Amniotic epithelial cell (primary cell): Measurements from ENCODE around the gene TMEM115.

ENCODE experiments used
- DNase-seq: peaks from one replicate; pipeline ENCODE4 v3.0.0-alpha.2; 2010; ENCODE audit warnings: low read depth

TMEM115 gene

DNA sequence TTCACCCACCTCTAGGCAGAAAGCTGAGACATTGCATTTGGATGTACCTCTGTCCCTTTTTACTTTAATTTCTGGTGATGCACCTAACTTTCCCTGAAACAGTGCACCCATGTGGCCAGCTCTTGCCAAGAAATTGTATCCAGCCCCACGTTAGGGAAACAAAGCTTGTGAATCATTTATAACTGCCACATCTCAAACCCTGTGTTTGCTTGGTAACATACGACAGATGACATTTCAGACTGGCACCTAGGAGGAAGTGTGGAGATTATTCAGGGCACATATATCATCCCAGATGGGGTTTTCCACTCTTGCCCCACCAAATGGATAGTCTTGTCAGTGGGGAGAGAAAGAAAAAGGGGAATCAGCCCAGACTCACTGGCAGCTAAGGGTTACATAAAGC lies 6.5 kb downstream of the TMEM115 start:
- no peak for DNase-seq

DNA sequence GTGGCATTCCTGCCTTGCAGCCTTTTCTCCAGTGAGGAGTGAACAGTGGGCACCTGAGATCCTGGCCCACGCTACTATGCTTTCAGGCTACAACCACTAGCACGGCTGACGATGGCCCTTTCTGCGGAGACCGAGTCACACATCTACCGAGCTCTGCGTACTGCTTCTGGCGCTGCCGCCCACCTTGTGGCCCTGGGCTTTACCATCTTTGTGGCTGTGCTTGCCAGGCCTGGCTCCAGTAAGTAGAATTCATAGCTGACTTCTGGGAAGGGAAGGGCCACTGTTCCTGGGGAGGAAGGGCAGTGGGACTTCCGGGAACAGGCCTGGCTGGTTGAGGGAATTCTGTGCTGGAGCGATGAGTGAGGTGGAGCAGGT lies 8.0 kb downstream of the TMEM115 start:
- DNase-seq, result no peak

DNA sequence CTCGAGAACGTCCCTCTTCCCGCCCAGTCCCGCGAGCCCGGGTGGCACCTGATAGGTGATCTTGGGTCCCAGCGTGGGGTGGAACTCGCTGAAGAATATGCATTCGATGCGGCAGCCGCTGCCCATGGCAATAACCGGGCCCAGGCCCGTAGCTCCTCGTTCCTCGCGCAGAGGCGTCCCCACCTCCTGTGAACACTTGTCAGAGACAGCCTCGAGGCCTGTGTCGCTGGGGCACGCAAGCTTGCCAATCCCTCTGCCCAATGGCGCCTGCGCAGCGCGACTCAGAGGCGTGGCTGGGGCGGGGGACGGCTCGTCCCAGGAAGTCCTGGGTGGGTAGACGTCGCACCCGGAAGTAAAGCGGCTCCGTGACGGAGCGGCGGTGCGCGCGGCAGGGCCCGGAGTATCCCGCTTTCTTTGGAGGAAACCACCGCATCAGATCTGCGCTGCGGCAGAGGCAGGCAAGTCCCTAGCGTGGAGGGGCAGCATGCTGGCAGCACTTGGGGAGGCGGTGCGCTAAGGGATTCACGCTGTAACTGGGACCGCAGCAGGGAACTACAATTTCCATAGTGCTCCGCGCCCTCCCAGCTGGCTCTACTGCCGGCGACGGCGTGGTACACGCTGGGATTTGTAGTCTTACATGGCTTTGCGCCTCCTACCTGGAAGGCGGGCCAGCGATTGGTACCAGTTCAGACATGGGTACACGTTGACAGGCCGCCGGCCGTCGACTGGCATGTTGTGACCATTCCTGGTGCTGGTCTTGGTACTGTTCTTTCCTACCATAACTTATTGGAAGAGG lies 8.6 kb downstream of the TMEM115 start, which contains the start of the genes CYB561D2 and NPRL2:
CYB561D2 (plus strand) TSS at position 336 of the 796 bp plus-strand sequence. CDS start 572 bp downstream, outside the sequence.
NPRL2 (minus strand) TSS at position 249 of the 796 bp plus-strand sequence; CDS start at position 126, 123 bp downstream.
- DNase-seq, result peak; percentile 90

DNA sequence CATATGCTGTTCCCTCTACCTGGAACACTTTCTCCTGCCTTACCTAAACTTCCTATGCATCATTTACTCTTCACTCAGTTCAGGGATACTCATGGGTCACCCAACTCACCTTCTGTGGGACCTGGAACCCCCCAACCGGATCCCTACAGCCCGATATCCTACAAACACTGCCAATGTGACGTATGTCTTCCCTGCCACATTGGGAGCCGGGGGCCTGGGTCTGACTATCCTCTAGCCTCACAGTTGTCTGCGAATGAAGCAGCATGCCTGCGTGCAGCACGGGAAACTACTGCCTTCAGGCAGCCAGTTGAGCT lies 9.2 kb downstream of the TMEM115 start:
- no peak for DNase-seq

DNA sequence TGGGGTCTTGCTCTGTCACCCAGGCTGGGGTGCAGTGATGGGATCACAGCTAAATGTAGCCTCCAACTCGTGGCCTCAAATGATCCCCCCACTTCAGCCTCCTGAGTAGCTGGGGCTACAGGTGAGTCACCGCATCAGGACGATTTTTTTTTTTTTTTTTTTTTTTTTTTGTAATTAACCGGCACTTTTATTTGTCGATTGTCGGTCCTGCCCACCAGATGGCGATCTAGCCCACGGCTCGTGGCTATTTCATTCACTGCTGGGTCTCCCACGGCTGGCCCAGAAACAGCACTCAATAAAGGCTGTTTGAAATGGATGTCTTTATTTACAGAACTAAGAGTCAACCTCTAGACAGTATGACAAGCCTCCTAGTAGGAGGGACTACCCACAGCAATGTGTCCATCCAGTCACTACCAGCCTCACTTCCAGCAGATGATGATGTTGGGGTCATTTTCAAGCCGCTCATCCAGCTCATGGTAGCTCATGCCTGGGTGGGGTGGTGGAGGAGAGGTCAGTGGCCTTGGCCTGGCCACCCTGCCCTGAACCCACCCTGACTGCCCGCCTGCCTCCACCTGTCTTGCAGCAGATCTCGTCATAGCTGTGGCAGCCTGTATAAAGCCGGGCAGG lies 12.0 kb downstream of the TMEM115 start:
- peak; percentile 61 for DNase-seq

DNA sequence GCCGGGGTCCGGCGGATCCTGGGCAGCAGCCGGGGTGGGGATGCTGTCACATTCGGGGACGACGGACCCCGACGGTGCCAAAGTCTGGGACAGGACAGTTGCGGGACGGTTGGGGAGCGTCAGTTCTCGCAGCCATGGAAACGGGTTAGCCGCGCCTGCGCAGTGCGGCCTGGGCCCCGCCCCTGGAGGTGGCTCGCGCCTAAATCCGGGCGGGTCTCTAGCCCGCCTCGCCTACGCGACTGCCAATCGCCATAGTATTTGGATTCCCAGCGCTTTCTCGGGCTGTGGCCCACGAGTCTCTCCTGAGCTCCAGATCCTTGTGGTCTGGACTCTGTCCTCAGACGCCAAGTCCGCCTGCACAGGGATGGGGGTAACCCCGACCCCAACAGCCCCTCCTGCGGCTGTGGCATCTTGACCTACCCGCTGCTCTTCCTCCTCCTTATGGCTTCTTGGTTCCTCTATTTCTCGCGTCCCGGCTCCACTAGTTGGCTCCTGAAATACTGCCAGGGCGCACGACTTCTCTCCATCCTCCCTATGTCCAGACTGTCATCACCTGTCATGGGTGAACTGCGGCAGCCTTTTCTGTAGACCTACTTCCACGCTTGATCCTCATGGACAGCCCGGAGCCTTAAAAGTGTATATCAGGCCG lies 13.6 kb downstream of the TMEM115 start, which contains the start of gene ZMYND10:
ZMYND10 (minus strand) TSS at position 147 of the 649 bp plus-strand sequence. CDS start 153 bp downstream, outside the sequence.
- no peak for DNase-seq

DNA sequence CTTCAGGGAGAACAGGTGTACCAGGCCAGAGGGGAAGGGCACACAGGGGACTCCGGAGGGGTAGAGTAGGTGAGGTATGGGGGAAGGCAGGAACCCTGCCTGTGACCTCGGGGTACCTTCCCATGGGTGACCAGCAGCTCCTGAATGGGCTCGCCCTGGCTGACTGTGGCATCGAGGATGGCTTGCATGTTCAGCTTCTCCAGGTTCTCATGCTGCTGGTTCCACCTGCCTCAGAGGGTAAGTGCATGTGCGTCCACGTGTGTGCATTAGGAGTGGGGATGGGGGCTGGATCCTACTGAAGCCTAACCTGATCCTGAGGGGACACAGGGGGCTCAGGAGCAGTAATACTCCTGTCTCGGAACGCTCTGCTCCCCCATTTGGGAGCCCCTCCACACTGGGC lies 14.3 kb downstream of the TMEM115 start:
- no peak for DNase-seq

DNA sequence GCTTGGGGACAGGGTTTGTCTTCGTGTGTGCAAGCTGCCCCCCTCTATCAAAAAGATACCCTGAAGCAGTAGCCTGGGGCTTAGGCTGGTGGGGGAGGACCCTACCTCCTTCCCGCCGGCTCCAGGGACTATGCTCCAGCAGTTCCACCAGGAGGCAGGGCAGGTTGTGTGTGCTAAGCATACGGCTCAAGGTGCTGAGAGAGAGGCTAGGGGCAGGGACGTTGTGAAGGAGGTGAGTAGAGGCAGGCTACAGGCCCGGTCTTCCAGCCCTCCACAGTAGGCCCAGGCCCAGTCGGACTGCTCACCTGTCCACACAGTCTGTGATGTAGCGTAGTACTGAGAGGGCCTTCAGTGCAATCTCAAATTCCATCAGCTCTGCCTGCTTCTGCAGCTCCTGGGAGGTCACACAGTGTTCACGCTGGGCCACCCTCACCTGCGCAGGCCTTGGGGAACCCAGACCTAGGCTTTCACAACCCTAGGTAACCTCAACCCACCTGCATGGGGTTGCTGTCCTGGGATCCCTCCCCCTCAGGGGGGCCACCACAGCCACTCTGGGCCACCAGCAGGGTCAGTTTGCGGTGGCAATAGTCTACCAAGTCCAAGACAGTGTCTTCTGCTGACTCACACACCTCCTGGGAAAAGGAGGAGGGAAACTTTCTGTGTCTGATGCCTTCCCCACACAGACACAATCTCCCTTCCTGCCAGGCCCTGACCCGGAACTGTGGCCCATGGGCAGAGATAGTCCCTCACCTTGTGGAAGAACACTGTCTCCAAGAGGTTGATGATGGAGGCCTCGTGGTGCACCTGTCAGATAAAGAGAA lies 16.3 kb downstream of the TMEM115 start:
- DNase-seq, result no peak

DNA sequence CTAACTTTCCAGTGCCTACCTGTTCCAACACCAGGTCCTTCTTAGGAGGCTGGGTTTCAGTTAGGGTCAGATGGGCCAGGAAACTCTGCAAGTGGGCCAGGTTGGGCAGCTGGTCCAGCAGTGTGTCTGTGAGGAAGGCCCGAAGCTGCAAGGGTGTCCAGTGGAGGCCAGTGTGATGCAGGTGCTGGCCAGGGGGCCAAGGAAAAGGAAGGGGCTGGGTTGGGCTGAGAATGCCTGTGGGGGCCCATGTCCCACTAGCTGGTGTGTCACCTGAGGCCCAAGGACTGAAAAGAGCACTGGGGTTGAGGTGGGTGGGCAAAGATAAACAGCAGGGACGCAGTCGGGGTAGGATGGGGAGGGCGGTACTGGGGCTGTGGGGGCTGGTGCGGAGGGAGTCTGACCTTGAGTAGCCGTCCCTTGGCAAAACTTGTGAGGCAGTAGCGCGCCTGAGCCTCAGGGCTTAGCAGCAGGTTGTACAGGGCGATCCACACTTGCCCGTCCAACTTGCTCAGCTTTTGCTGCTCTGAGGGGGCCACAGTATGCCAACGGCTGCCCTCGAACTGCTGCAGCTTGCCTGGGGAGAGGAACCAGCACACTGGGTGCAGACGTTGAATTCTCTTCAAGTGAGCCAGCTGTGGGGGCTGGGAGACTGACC lies 17.2 kb downstream of the TMEM115 start:
- no peak for DNase-seq

DNA sequence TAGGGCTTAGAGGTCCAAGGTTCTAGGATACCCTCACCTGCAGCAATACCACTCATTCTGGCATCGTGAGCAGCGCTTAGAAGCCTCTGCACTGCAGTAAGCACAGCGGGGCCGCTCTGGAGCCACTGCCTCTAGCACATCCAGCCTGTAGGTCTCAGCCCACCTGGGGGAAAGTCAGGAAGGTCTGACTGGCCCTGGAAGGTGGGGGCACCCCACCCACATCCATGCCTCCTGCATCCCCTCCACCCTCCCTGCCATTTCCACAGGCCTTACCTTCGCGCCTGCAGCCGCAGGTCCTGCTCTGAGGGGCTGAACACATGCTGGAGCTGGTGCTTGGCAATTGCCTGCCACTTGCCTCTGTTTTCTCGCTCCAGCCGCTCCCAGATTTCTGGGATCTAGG lies 17.8 kb downstream of the TMEM115 start:
- no peak for DNase-seq

DNA sequence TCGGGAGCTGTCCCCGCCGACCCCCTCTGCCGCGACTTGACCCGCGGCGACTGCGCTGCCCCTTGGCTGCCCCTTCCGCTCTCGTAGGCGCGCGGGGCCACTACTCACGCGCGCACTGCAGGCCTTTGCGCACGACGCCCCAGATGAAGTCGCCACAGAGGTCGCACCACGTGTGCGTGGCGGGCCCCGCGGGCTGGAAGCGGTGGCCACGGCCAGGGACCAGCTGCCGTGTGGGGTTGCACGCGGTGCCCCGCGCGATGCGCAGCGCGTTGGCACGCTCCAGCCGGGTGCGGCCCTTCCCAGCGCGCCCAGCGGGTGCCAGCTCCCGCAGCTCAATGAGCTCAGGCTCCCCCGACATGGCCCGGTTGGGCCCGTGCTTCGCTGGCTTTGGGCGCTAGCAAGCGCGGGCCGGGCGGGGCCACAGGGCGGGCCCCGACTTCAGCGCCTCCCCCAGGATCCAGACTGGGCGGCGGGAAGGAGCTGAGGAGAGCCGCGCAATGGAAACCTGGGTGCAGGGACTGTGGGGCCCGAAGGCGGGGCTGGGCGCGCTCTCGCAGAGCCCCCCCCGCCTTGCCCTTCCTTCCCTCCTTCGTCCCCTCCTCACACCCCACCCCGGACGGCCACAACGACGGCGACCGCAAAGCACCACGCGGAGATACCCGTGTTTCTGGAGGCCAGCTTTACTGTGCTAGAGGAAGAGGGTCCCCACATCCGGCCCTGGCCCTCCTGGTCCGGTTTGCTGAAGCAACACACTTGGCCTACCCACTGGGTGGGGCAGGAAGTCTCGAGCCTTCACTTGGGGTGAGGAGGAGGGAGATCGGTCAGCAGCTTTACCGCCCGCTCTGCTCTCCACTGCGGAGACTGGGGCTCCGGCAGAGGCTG lies 18.6 kb downstream of the TMEM115 start, which contains the start of gene RASSF1:
RASSF1 (minus strand) TSS at position 389 of the 882 bp plus-strand sequence; CDS start at position 358, 31 bp downstream.
- DNase-seq, result no peak

DNA sequence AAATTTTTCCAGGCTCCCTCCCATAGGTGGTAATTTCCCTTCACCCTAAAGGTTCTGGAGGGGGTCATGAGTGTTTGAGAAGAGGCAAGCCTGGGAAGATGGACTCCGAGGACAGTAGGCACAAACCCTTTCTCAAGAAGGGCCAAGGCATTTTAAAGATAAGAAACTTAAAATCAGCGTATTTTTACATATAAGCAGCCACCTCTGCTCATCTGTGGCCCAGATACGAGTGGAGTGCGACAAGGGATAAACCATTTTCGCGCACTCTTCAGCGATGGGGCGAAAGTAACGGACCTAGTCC lies 19.2 kb downstream of the TMEM115 start:
- no peak for DNase-seq

DNA sequence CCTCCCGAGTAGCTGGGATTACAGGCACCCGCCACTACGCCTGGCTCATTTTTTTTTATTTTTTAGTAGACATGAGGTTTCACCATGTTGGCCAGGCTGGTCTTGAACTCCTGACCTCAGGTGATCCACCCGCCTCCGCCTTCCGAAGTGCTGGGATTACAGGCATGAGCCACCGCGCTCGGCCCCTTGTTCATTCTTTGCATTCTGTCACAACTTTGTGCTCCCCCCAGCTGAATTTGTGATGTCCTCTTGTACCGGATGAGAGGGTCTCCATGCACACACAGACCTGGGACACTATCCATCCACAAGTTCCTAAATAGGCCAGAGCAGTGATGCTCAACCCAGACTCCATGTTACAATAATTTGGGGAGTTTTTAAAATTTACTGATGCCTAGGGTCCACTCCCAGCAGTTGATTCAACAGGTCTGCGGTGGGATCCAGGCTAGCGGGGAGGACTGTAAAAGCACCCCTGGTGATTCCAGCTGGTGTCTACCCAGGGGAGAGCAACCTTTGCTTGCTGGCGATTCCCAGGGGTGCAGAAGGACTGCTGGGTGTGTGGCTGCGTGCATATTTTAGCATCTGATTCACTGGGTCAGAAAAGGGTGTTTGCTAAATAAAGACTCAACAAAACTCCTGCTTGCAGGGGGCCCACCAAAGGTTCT lies 19.7 kb downstream of the TMEM115 start:
- no peak for DNase-seq

DNA sequence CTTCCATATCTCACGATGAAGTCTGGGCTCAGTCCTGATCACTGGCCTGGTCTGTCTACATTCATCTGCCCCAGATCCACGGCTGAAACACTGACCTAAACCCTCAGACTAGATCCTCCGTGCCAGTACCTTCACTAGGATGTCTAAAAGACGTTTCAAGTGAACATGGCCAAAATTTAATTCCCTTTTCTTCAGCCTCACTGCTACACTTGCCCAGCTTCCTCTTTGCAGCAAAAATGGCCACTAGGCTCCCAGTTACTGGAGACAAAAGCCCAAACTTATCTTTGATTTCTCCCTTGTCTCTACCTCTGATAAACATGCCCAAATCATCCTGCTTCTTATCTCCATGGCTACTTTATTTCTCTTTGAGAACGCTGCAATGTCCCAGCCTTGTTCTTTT lies 20.4 kb downstream of the TMEM115 start:
- DNase-seq, result no peak

DNA sequence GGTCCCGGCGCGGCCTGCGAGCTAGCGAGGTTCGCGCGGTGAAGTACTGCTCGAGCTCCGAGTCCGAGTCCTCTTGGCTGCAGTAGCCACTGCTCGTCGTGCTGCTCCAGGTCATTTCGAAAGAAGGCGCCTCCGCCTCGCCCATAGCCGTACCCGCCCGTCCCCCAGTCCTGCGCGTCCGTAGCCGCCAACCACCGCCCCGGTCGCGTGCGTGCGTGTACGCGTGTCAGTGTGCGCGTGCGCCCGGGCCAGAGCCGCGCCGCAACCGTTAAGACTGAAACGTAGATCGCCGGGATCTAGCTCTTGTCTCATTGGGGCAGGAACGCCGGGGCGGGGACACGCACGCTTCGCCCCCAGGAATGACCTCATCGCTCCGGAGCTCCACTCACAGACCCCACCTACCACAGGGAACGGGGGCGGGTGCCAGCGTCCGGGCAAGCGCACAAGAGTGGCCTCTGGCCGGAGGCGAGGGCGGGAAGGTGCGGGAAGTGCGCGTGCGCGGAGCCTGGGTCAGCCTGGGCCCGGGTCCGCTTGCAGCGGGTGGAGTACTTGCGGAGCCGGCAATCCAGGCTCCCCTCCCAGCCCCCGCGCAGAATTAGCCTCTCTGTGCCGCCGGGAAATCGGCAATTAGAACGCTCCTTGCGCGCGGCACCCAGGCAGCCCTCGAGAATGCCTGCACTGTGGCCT lies 22.0 kb downstream of the TMEM115 start:
- DNase-seq, result peak; percentile 99

DNA sequence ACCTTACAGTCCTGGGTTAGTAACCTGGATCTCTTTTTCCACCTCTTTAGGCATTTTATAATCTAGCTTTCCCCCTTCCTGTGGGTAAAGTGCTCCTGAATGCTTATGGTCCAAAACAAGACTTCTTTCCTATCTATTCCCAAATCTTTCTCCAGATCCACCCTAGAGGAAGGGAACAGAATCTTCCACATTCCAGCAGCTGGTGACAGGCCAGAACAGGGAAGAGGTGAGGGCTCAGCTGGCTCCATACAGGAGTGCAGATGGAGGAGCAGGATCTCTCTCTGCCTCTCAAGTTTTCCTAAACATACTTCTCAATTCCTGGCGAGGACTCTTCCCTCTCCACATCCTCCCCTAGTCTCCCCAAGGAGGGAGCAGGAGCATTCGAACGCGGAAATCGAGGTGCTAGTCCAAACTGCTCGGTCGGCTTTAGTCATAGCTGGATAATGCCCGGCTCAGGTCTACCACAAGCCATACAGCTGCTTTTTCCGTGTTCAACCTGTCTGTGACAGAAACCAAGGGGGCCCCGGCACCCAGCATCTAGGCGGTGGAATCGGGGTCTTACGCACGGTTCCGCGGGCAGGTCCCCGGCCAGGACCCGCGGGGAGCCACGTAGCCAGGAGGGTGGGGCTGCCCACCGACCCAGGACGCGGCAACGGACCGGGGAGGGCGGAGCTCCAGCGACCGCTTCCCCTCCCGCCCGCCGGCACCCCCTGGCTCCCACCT lies 22.7 kb downstream of the TMEM115 start:
- DNase-seq, result no peak

DNA sequence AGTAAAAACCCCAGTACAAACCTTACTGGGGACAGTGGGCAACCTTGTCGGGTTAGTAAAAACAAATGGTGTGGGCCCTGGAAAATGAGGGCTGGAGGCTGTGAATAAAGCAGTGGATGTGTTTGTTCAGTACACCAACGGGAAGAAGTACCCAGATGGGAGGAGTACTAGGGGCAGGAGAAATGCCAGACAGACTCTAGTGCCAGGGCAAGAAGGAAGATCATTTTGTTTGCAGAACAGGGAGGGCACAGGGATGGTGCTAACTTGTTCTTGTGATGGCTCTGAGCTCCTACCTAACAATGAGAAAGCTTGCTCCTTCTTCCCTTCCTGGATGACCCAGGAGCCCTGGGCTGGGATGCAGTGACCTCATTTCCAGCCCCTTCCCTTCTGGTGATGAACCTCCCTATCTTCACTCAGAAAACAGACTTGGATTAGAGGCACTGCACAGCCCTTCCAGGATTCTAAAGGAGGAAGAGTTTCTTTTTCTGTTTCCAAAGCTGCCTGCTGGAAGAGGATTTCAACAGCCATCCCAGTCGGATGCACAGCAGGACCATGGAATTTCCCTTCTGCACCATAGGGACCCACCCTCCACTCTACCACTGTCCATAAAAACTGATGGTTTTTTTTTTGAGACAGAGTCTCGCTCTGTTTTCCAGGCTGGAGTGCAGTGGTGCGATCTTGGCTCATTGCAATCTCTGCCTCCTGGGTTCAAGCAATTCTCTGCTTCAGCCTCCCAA lies 24.8 kb downstream of the TMEM115 start:
- no peak for DNase-seq

DNA sequence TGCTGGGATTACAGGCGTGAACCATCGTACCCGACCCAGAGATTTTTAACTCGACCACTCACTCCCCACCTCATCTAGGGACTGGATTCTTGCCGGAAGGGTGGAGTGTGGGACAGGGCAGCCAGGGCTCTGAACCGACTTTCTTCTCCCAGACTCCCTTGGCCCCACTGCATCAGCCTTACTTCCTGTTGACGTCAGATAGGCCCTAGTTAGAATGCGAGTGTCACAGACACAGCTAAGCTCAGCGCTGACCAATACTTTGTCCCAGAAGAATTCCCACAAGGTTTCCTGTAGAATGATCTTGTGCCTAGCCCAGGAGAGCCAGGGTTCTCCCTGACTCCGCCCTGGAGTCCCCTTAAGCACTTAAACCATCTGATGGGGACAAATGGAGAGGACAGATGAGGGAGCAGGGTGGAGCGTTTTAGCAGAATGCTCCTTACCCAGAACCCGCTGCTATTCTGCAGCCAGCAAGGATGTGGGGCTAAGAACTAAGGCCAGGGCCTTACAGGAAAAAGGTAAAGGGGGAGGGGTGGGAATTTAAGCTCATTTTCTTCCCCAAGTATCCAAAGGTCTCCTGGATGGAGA lies 25.5 kb downstream of the TMEM115 start:
- peak; percentile 38 for DNase-seq
